ENCODE data around the gene CNIH1. TPM values are rescaled to one million over a fixed set of nuclear protein-coding genes. Genes with fewer than 3 reads are reported as not detected.

Gene CNIH1
- total and polyA plus RNA-seq, 2 of the 13 experiments (the other 11 are each of a cell fraction or from before 2014, with no cell fraction given): 166 to 421 TPM

GRCh38 chr14:54488646-54489317 is 47.6 kb upstream of the CNIH1 start, which contains the start of gene GMFB (continued):
- TF ChIP-seq DMTF1 (CRISPR knock-in tag; IDR thresholded peaks at IDR 0.05): no peak
- TF ChIP-seq NFATC3 (CRISPR knock-in tag; IDR thresholded peaks at IDR 0.05): no peak
- TF ChIP-seq NFE2L2 (IDR thresholded peaks at IDR 0.05; ENCODE audit: low read length): no peak
- peak; percentile 47; the same call in 1 of the 2 replicates for TF ChIP-seq ATF2 (CRISPR knock-in tag; IDR thresholded peaks at IDR 0.05)
- peak; percentile 52; the same call in 1 of the 2 replicates for TF ChIP-seq ZNF772 (CRISPR knock-in tag; IDR thresholded peaks at IDR 0.05)
- no peak for TF ChIP-seq ZFP36 (IDR thresholded peaks at IDR 0.05; ENCODE audit: borderline replicate concordance, low read depth, low read length, partially characterized antibody)
- no peak for TF ChIP-seq ZKSCAN5 (CRISPR knock-in tag; IDR thresholded peaks at IDR 0.05)
- peak; percentile 98 for TF ChIP-seq BHLHE40 (IDR thresholded peaks at IDR 0.05; ENCODE audit: low read length)
- peak; percentile 56 for TF ChIP-seq USF2 (IDR thresholded peaks at IDR 0.05; ENCODE audit: low read depth, low read length)
- peak; percentile 90; the same call in 1 of the 2 replicates for TF ChIP-seq USF2 (CRISPR knock-in tag; IDR thresholded peaks at IDR 0.05; ENCODE audit: borderline replicate concordance)
- 0 out of 2 replicates have a peak, but pooled peaks have one; percentile 26 for TF ChIP-seq ZNF543 (CRISPR knock-in tag; IDR thresholded peaks at IDR 0.05)
- TF ChIP-seq TRIM24 (CRISPR knock-in tag; IDR thresholded peaks at IDR 0.05): no peak
- TF ChIP-seq PBX3 (CRISPR knock-in tag; IDR thresholded peaks at IDR 0.05; ENCODE audit: borderline replicate concordance): no peak
- peak; percentile 54; the same call in 1 of the 2 replicates for TF ChIP-seq NR2C2 (CRISPR knock-in tag; IDR thresholded peaks at IDR 0.05; ENCODE audit: borderline replicate concordance)
- TF ChIP-seq DMAP1 (CRISPR knock-in tag; IDR thresholded peaks at IDR 0.05): peak; percentile 72
- peak; percentile 65; the same call in 1 of the 2 replicates for TF ChIP-seq ZSCAN20 (CRISPR knock-in tag; IDR thresholded peaks at IDR 0.05; ENCODE audit: borderline replicate concordance)
- 0 out of 2 replicates have a peak, but pooled peaks have one; percentile 48 for TF ChIP-seq CSRNP1 (CRISPR knock-in tag; IDR thresholded peaks at IDR 0.05)
- TF ChIP-seq ZNF766 (CRISPR knock-in tag; IDR thresholded peaks at IDR 0.05; ENCODE audit: borderline replicate concordance): peak; percentile 46; the same call in 1 of the 2 replicates
- no peak for TF ChIP-seq TBL1XR1 (IDR thresholded peaks at IDR 0.05; ENCODE audit: borderline replicate concordance, low read length, partially characterized antibody)
- TF ChIP-seq GATAD1 (CRISPR knock-in tag; IDR thresholded peaks at IDR 0.05): peak; percentile 75

All from HepG2 (cell line).